HTR-8/SVneo (cell line): ENCODE data around the gene ZBTB1.
"Not testable (repeated sequence)": the region's sequence is repeated elsewhere in the genome, so short reads cannot be mapped to it uniquely, and the experiment has no call there.

Source experiments
- DNase-seq: peaks from one replicate; pipeline ENCODE4 v3.0.0; 2011; ENCODE audit warnings: low spot score, mixed read lengths; ENCODE audit not compliant: insufficient read length
- FAIRE-seq: peaks from 2 replicates; lab custom pipeline; 2011; peaks lifted over from hg19 to GRCh38; lab: Jason Lieb, UNC

ZBTB1 gene

DNA sequence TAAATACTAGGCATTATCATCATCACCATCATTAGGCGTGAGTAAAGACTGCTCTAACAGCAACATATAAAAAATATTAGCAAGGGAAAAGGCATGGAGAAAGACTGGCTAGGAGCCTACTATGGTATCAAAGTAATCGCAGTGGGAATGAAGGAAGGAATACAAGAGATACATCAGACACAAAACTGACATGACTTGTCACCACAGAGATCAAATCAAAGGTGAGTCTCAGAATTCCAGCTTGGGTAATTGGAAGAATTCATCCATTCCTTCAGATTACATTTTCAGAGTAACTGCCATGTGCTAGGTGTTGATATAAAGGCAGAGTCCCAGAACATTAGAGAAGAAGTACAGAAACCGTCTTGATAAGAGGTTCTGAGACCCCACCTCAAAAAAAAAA is 11.1 kb upstream of the ZBTB1 start:
- FAIRE-seq, result peak; percentile 97

GRCh38 chr14:64495252-64495651 is 9.3 kb upstream of the ZBTB1 start:
- FAIRE-seq (peak; percentile 77), DNase-seq (no peak)

More for the DNA sequence above, 11.1 kb upstream of the ZBTB1 start:
- no peak for DNase-seq

- no peak for DNase-seq
- peak; percentile 64 for FAIRE-seq
Observed at GRCh38 chr14:64496764-64497163, 7.8 kb upstream of the ZBTB1 start.

- FAIRE-seq, result no peak
- DNase-seq, result no peak
Observed at GRCh38 chr14:64500088-64500487, 4.5 kb upstream of the ZBTB1 start.

- FAIRE-seq, result peak; percentile 99
- peak; percentile 94 for DNase-seq
Observed at GRCh38 chr14:64501411-64502171, 3.0 kb upstream of the ZBTB1 start.

- DNase-seq (no peak), FAIRE-seq (no peak)
Observed at GRCh38 chr14:64502456-64502855, 2.1 kb upstream of the ZBTB1 start.

DNA sequence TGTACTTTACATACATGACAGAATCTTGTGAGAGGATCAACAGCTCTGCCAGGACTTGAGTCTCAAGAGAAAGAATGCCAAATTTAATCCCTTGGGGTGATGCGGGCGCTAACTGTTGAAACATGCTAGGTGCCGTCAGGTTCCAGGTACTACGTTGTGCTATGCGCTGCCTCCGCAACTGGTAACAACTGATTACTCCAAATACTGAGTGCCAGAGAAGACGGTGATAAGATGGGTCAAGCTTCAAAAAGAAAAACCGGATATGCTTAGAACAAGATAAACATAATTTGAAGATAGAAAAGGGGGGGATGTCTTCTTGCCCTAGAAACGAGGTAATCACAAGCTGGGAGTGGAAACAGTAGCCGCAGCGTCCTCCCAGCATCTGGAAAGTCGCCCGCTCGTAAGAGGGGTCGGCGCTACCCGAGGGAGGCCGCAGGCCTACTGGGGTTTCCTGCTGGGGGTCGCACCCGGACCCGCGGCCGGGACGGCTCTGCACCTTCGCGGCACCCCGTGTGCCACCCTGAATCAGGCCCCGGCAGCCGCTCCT is 1.6 kb upstream of the ZBTB1 start:
- no peak for DNase-seq
- FAIRE-seq, result no peak

DNA sequence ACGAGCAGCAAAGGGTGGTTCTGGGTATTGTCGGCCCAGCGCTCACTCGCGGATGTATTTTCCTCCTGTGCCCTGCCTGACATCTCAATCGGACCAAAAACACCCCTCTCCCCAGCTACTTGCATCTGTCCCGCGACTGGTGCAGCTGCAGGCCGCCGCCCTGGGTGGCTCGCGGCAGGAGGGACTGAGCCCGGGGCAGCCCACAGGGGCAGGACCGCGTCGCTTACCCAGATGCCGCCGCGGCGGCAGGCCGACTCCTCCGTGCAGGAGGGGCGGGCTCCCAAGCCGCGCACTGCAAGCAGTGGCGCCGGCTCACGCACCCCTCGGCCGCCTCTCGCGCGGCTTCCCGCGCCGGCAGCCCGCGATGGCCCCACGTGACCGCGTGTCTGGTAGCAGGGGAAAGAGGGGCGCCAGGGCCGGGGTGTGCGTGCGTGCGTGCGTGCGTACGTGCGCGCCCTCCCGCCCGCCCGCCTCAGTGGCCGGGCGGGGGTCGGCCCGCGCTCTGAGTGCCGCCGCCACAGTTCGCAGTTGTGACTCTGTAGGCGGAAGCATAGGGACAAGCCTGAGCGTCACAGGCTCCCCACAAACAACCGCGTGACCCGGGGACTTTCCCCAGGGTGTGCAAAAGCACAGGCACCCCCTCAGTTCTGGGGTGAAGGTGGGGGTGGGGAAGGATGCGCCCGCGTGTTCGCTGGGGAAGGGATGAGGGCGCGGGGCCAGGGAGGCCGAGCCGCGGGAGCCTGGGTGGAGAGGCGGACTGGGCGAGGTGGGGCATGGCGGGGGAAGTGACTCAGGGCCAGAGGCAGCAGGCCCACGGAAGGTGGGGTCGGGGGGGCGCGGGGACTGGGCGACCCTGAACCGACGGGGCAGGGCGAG is 898 bp upstream of the ZBTB1 start, which contains the start of gene ZBTB25:
Gene ZBTB25 (minus strand): TSS at position 405 of the 876 bp plus-strand sequence. CDS start 13,305 bp downstream, outside the sequence.
- FAIRE-seq (peak; percentile 100), DNase-seq (peak; percentile 98)

DNA sequence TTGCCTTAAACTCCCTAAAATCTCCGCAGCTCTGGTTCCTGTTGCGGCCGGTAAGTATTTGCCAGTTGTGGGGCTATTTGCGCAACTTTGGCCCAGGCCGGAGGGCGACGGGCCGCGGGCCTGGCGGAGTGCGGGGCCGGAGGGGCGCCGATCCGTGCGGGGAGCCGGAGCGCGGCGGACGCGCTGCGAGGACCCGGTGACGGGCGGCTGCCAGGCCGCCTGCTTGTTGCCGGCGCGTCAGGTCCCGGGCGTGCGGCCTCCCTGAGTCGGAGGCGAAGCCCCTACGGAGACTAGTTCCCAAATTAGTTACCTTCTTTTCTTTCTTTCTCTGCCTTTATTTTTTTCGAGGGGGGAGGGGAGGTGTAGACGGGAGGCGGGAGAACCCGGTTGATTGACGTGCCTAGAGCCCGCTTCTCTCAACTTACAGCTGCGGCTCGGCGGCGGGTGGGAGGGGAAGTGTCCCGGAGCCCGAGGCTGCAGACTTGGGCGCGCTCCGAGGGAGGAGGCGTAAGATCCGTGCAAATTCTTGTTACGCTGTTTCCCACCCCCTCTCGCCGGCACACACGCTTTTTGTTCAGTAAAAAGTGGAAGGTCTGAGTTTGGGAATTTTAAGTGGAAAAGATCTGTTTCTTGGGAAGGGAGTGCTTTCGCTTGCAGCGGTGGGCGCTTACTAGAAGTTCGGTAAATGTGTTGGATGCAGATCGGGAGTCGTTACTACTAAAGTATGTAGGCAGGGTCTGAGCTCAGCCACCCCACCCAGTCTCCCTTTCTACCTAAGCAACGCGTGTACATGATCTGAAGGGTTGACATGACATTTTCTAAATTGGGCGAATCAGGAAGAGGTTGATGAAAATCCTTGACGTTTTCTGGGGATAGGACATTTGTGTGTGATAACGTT is 576 bp downstream of the ZBTB1 start:
- FAIRE-seq (no peak), DNase-seq (peak; percentile 99)

GRCh38 chr14:64506721-64507120 is 2.2 kb downstream of the ZBTB1 start:
- DNase-seq (no peak), FAIRE-seq (no peak)

DNA sequence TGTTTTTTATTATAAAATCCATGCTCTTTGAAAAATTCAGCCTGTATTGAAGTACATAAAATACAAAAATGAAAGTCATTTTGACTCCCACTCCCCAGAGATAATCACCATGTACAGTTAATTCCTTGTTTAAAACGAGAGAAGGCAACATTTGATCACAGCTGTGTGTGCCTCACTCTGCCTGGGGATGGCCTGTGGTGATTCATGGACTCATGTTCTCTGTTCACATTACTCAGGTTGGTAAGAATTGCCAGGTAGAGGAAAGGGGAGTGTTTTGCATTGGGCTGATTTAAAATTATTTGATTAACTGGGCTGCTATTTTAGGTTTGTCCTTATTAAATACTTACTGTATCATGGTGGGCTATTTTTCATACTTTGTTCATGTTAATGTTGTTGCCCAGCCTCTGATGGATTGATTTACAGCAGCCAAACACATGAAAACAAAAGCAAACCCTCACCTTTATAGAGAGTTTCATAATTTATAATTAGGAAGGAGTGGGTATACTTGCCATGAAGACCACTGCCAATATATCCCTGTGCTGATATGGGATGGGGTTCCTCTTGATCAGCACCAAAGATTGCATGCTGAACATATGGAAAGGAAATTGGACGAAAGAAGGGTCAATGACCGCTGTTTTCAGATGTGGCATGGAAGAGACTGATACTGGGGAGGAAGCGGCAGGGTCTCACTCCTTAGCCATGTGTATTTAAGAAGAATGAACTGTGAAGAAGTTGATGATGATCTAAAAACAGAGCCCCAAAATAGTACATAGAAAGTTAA is 3.0 kb downstream of the ZBTB1 start:
- peak; percentile 93 for FAIRE-seq
- DNase-seq, result peak; percentile 57

DNA sequence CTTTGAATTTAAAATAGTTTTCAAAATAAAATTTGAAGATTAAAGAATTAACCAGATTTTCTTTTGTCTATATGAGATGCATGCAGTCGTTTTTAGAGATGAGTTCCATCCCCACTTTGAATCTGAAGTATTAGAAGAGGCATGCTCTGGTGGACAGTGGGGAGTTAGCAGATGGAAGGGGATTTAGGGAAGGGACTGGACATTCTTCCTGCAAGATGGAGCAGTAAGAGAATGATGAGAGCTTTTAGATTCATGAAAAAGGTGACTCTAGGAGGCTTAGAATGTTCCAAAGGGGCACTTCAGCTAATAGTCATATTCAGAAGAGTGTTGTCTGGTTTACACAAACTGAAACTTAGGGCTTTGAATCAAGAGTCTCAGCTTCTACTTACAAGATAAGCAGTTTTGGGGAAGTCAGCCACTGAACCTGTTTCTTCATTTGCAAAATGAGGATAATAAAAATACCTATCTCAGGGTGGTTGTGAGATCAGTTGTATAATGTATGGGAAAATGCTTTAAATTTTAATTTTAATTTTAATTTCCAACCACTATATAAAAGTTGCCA is 3.7 kb downstream of the ZBTB1 start:
- no peak for DNase-seq
- FAIRE-seq, result peak; percentile 80

DNA sequence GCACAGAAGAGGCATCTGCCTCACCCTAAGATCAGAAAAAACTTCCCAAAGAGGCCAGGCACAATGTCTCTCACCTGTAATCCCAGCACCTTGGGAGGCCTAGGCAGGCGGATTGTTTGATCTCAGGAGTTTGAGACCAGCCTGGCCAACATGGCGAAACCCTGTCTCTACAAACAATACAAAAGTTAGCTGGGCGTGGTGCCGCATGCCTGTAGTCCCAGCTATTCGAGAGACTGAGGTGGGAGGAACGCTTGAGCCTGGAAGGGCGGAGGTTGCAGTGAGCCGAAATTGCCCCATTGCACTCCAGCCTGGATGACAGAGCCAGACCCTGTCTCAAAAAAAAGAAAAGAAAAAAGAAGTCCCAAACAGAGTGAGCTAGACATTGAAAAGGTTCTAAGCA is 4.5 kb downstream of the ZBTB1 start:
- DNase-seq (no peak), FAIRE-seq (no peak)

GRCh38 chr14:64510825-64511671 is 6.5 kb downstream of the ZBTB1 start:
- peak; percentile 99 for FAIRE-seq
- DNase-seq, result peak; percentile 90

DNA sequence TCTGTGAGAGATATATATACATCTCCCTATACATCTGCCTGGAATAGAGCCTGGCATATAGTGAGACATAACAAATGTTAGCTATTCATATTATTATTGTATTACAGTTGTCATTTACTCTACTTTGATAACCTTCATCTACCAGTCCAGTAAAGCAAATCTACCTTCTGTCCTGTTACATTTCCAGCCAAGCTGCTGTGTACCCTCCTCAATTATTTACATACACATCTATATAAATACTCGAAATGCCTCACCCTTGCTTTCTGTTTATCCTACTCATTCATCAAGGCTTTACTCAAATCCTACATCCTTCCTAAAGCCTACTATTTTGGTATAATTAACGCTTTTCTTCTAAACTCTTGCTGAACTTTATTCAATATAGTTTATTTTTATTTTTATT is 8.7 kb downstream of the ZBTB1 start:
- no peak for DNase-seq
- FAIRE-seq, result no peak

- peak; percentile 86 for FAIRE-seq
Observed at GRCh38 chr14:64515053-64515452, 10.5 kb downstream of the ZBTB1 start.

DNA sequence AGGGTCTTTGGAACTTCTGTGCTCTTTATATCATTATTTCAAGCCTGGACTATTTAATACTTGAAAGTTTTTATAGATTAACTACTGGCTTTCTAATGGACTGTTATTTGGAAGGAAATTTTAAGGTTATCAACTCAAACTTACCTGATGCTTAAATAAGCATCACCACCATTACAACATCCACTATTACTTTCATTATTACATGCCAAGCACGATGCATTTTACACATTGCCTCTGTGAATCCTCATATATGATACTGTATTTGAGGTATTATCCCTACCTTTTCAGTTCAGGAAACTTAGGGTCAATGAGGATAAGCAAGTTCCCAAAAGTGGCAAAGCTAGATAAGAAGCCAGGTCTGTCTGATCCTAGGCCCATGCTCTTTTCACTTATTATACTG is 12.4 kb downstream of the ZBTB1 start:
- FAIRE-seq, result peak; percentile 97
- DNase-seq, result no peak

More at GRCh38 chr14:64515053-64515452, 10.5 kb downstream of the ZBTB1 start:
- DNase-seq, result no peak

DNA sequence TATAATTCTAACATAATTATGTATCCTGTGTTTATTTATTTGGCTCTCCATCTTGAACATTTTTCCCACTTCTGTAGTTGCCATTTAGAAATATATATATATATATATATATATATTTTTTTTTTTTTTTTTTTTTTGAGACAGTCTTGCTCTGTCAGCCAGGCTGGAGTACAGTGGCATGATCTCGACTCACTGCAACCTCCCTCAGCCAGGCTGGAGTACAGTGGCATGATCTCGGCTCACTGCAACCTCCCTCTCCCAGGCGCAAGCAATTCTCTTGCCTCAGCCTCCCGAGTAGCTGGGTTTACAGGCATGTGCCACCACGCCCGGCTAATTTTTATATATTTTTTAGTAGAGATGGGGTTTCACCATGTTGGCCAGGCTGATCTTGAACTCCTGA is 13.1 kb downstream of the ZBTB1 start:
- peak; percentile 76 for FAIRE-seq
- not testable (repeated sequence) for DNase-seq
